GM18498 (cell line): ENCODE results near the gene FAM78A.
"Not testable (repeated sequence)": the region's sequence is repeated elsewhere in the genome, so short reads cannot be mapped to it uniquely, and the experiment has no call there.

Experiments
- ATAC-seq: cut with Tn5 transposase; IDR thresholded peaks from one replicate; pipeline ENCODE4 v1.9.1; 2021; ENCODE audit warnings: mild to moderate bottlenecking, moderate library complexity; ENCODE audit not compliant: unreplicated experiment

FAM78A gene

DNA sequence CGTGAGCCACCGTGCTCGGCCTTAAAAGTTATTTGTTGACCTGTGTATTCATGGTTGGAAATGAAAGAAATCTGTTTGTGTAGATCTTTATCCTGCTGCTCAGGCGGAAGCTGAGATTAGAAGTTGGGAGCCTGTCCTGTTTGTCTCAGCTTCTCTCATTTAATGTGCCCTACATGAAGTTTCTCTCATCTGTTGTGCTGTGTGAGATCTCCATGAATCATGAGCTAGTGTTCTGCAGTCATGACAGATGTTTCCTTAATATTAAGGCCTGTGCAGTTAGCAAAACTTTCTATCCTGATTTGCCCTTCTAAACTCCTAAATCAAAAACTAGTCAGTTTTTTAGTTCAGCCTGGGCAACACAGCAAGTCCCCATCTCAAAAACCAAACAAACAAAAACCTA, 59.5 kb downstream of the FAM78A start:
- no peak for ATAC-seq

DNA sequence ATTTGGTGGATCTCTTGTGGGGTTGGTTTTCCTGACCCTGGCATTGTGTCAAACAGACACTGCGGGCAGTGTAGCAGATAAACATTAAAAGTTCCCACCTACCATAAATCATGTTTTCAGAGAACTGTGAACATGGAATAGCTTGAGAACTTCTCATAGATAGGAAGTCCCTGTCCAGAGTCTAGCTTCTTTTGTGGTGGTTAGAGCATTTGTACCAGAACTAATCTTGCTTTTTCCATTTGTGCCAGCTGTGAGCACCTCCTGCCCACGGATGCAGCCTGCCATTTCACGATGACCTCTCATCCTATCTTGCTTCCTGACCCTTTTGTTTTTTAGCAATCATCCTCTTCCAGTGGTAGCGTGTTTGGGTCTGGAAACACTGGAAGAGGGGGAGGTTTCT, 61.4 kb downstream of the FAM78A start:
- ATAC-seq = no peak

DNA sequence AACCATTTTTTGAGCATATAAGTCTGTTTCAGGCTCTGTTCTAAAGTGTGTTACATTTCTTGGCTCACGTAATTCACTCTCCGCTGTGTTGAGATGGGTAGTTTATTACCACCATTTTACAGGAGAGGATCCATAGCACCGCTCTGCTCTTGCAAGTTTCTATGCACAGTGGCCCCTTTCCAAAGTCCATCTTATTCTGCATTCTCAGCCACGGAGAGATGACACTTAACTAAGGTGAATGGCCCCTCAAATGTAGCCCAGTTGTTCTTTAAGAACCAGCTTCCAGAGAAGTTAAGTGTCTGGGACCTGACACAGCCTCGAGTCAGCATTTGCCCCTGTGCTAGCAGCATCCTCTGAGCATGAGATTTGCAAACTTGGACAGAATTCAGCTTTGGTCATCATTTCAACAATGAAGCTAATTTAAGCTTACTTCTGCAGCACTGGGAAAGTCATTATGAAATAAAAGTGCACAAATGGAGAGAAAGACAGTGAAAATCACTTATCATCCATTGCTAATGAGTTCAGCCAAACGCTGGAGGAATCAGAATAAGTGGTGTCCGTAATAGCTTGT, 61.9 kb downstream of the FAM78A start:
- no peak for ATAC-seq

DNA sequence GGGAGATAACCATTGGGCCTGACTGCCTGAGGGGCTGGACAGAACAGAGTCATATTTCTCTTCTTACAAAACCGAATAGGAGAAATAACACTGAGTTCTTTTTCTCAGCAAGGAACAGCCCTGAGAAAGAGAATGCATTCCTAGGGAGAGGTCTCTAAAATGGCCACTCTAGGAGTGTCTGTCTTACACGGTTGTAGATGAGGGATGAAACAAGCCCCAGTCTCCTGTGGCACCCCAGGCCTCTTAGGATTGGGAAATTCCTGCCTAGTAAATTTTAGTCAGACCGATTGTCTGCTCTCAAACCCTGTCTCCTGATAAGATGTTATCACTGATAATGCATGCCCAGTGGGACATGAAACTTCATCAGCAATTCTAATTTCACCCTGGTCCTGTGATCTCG, 64.4 kb downstream of the FAM78A start:
- ATAC-seq = not testable (repeated sequence)
